Liver (tissue), 9 donors: ENCODE measurements around the gene LPP. TPM values are rescaled to one million over a fixed set of nuclear protein-coding genes. Genes with fewer than 3 reads are reported as not detected.

Source experiments
- DNase-seq: peaks from one replicate; pipeline ENCODE4 v3.0.0-alpha.2; 2017; ENCODE audit warnings: low spot score
- H3K27ac ChIP-seq, 2 donors: one replicate each; pipeline ENCODE4 v1.7.0; 2013; ENCODE audit warnings: inconsistent platforms in 2 of 2, low read length in 2 of 2, control low read depth in 1 of 2, low read depth in 1 of 2, mild to moderate bottlenecking in 1 of 2
- H3K27me3 ChIP-seq, 4 donors: one replicate each; pipeline versions ENCODE4 v1.6.1 to v1.7.0; 2013; ENCODE audit warnings: low read length in 3 of 4, inconsistent platforms in 1 of 4, mild to moderate bottlenecking in 1 of 4, moderate library complexity in 1 of 4; ENCODE audit not compliant: control insufficient read depth in 4 of 4, insufficient read depth in 4 of 4
- H3K36me3 ChIP-seq, 4 donors: one replicate each; pipeline versions ENCODE4 v1.6.1 to v1.7.0; 2013; ENCODE audit warnings: low read length in 3 of 4, mild to moderate bottlenecking in 3 of 4, low read depth in 1 of 4, moderate library complexity in 1 of 4; ENCODE audit not compliant: control insufficient read depth in 4 of 4, insufficient read depth in 3 of 4
- H3K4me1 ChIP-seq, 4 donors: one replicate each; pipeline versions ENCODE4 v1.6.1 to v1.7.0; 2013; ENCODE audit warnings: low read length in 3 of 4, mild to moderate bottlenecking in 3 of 4, moderate library complexity in 1 of 4; ENCODE audit not compliant: control insufficient read depth in 4 of 4, insufficient read depth in 4 of 4
- H3K4me3 ChIP-seq, 3 donors: one replicate each; pipeline versions ENCODE4 v1.6.1 to v1.7.0; 2013; ENCODE audit warnings: low read length in 3 of 3, control low read depth in 1 of 3, low read depth in 1 of 3, mild to moderate bottlenecking in 1 of 3
- H3K9ac ChIP-seq, 2 donors: one replicate each; pipeline ENCODE4 v1.7.0; 2013; ENCODE audit warnings: low read length in 2 of 2, mild to moderate bottlenecking in 2 of 2, moderate library complexity in 2 of 2, control low read depth in 1 of 2, low read depth in 1 of 2
- H3K9me3 ChIP-seq, 4 donors: one replicate each; pipeline versions ENCODE4 v1.6.1 to v1.7.0; 2013; ENCODE audit warnings: low read length in 3 of 4; ENCODE audit not compliant: control insufficient read depth in 4 of 4
- CTCF ChIP-seq: fragments of 150-350 bp; IDR thresholded peaks from 2 replicates; pipeline ENCODE4 v1.5.1; 2017; ENCODE audit warnings: improper control_type of control experiment, low read depth, low read length; ENCODE audit not compliant: missing input control
- EGR1 ChIP-seq, 2 donors: IDR thresholded peaks; 2 replicates each; pipeline ENCODE4 v1.6.1; 2016 to 2018; ENCODE audit warnings: antibody characterized with exemption in 2 of 2, low read depth in 2 of 2
- FOXA1 ChIP-seq: IDR thresholded peaks from 2 replicates; pipeline ENCODE4 v1.6.1; 2016; ENCODE audit warnings: antibody characterized with exemption
- FOXA2 ChIP-seq: IDR thresholded peaks from 2 replicates; pipeline ENCODE4 v1.6.1; 2016; ENCODE audit warnings: antibody characterized with exemption
- GABPA ChIP-seq, 2 donors: IDR thresholded peaks in 1 of 2; conservative IDR thresholded peaks in 1 of 2; 2 replicates each; pipeline ENCODE4 v1.6.1; 2016; ENCODE audit warnings: antibody characterized with exemption in 2 of 2, mild to moderate bottlenecking in 1 of 2, moderate library complexity in 1 of 2
- HNF4A ChIP-seq, 2 donors: conservative IDR thresholded peaks; 2 replicates each; pipeline ENCODE4 v1.6.1; 2016; ENCODE audit warnings: antibody characterized with exemption in 2 of 2, mild to moderate bottlenecking in 2 of 2
- HNF4G ChIP-seq: IDR thresholded peaks from 2 replicates; pipeline ENCODE4 v1.6.1; 2016; ENCODE audit warnings: antibody characterized with exemption
- JUND ChIP-seq, 2 donors: IDR thresholded peaks; 2 replicates each; pipeline ENCODE4 v1.6.1; 2016; ENCODE audit warnings: antibody characterized with exemption in 2 of 2
- MAX ChIP-seq: IDR thresholded peaks from 2 replicates; pipeline ENCODE4 v1.6.1; 2016; ENCODE audit warnings: antibody characterized with exemption
- RXRA ChIP-seq, 2 donors: IDR thresholded peaks; 2 replicates each; pipeline ENCODE4 v1.6.1; 2017 to 2018; ENCODE audit warnings: antibody characterized with exemption in 2 of 2, mild to moderate bottlenecking in 1 of 2
- SP1 ChIP-seq: IDR thresholded peaks from 2 replicates; pipeline ENCODE4 v1.6.1; 2018; ENCODE audit warnings: antibody characterized with exemption, mild to moderate bottlenecking
- TAF1 ChIP-seq: conservative IDR thresholded peaks from 2 replicates; pipeline ENCODE4 v1.6.1; 2016; ENCODE audit warnings: antibody characterized with exemption, mild to moderate bottlenecking
- YY1 ChIP-seq: IDR thresholded peaks from 2 replicates; pipeline ENCODE4 v1.6.1; 2016; ENCODE audit warnings: antibody characterized with exemption, mild to moderate bottlenecking
- ZBTB33 ChIP-seq: IDR thresholded peaks from 2 replicates; pipeline ENCODE4 v1.6.1; 2016; ENCODE audit warnings: antibody characterized with exemption
- WGBS: extraction: QIAGEN DNeasy Blood & Tissue Kit; methylation state at CpG from one replicate; pipeline ENCODE4 v1.1.7; 2013; 5-methylcytosine and 5-hydroxymethylcytosine counted together
- polyA plus RNA-seq, 2 donors: library from polyadenylated mRNA; stranded (reverse) in 1 of 2; unstranded in 1 of 2; fragments of 200-250 nt in 1 of 2; fragments of >200 nt in 1 of 2; fragmentation: Nextera tagmentation in 1 of 2; extraction: Ambion mirVana in 1 of 2; gene quantifications; one replicate each; pipeline versions ENCODE4 v1.2.1 to v1.2.3, GENCODE V29; 2013 to 2015
- total RNA-seq, 2 donors: library from RNA; depleted of rRNA; stranded (reverse); fragments of >200 nt; gene quantifications; one replicate each; pipeline ENCODE4 v1.2.3, GENCODE V29; 2014
- TF ChIP-seq, protein P1 (sequence below): IDR thresholded peaks from 2 replicates; pipeline ENCODE4 v1.6.1; 2016; ENCODE audit warnings: antibody characterized with exemption, mild to moderate bottlenecking
- TF ChIP-seq, protein P2 (sequence below): IDR thresholded peaks from 2 replicates; pipeline ENCODE4 v1.6.1; 2016; ENCODE audit warnings: antibody characterized with exemption
- donor health status: healthy.
- donor health status: healthy.
- donor health status: healthy.
- donor health status: healthy.
- donor health status: healthy.

LPP gene
- total and polyA plus RNA-seq, 4 donors: 3.3 to 53.7 (median 28.2) TPM

DNA sequence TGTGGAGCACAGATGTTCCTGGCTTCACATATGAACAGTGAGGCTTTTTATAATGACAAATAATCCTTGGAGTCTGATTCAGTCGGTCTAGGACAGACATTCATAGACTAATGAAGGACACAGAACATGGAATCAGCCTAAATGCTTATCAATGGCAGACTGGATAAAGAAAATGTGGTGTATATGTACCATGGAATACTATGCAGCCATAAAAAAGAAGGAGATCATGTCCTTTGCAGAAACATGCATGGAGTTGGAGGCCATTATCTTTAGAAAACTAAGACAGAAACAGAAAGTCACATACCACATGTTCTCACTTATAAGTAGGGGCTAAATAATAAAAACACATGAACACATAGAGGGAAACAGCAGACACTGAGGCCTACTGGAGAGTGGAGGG, 19.9 kb upstream of the LPP start:
- WGBS: 89% methylated on average over 1 of the region's 1 CpG
- no peak overlapping the region for H3K9ac ChIP-seq
- TF ChIP-seq, protein P1, sequence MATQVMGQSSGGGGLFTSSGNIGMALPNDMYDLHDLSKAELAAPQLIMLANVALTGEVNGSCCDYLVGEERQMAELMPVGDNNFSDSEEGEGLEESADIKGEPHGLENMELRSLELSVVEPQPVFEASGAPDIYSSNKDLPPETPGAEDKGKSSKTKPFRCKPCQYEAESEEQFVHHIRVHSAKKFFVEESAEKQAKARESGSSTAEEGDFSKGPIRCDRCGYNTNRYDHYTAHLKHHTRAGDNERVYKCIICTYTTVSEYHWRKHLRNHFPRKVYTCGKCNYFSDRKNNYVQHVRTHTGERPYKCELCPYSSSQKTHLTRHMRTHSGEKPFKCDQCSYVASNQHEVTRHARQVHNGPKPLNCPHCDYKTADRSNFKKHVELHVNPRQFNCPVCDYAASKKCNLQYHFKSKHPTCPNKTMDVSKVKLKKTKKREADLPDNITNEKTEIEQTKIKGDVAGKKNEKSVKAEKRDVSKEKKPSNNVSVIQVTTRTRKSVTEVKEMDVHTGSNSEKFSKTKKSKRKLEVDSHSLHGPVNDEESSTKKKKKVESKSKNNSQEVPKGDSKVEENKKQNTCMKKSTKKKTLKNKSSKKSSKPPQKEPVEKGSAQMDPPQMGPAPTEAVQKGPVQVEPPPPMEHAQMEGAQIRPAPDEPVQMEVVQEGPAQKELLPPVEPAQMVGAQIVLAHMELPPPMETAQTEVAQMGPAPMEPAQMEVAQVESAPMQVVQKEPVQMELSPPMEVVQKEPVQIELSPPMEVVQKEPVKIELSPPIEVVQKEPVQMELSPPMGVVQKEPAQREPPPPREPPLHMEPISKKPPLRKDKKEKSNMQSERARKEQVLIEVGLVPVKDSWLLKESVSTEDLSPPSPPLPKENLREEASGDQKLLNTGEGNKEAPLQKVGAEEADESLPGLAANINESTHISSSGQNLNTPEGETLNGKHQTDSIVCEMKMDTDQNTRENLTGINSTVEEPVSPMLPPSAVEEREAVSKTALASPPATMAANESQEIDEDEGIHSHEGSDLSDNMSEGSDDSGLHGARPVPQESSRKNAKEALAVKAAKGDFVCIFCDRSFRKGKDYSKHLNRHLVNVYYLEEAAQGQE: no peak
- no peak overlapping the region for H3K4me3 ChIP-seq
- H3K27me3 ChIP-seq: no peaks in the 10 kb centered on the region
- no peak for DNase-seq
- H3K36me3 ChIP-seq: no peaks in the 10 kb centered on the region
- H3K27ac ChIP-seq: no peak overlapping the region
- H3K9me3 ChIP-seq: no peaks in the 10 kb centered on the region
- no peaks in the 10 kb centered on the region for H3K4me1 ChIP-seq

- H3K9ac ChIP-seq: no peak overlapping the region
- no peaks in the 10 kb centered on the region for H3K4me1 ChIP-seq
- no peak overlapping the region for H3K4me3 ChIP-seq
- WGBS: 96% methylated on average over 1 of the region's 1 CpG
- no peak overlapping the region for H3K27ac ChIP-seq
- H3K9me3 ChIP-seq: no peaks in the 10 kb centered on the region
- DNase-seq: no peak
- H3K36me3 ChIP-seq: no peaks in the 10 kb centered on the region
- no peaks in the 10 kb centered on the region for H3K27me3 ChIP-seq
- no peak for TF ChIP-seq YY1
- no peak for TF ChIP-seq SP1
- no peak for TF ChIP-seq HNF4G
- no peak for TF ChIP-seq FOXA2
- no peak for TF ChIP-seq JUND (IDR thresholded peaks at IDR 0.05)
- no peak for TF ChIP-seq RXRA (IDR thresholded peaks at IDR 0.05)
- no peak for TF ChIP-seq TAF1
- TF ChIP-seq HNF4A (conservative IDR thresholded peaks at IDR 0.05): no peak
- TF ChIP-seq, protein P2, sequence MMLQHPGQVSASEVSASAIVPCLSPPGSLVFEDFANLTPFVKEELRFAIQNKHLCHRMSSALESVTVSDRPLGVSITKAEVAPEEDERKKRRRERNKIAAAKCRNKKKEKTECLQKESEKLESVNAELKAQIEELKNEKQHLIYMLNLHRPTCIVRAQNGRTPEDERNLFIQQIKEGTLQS: no peak
- TF ChIP-seq ZBTB33: no peak
- no peak for TF ChIP-seq GABPA (IDR thresholded peaks at IDR 0.05 in 1 of 2, conservative IDR thresholded peaks at IDR 0.05 in 1 of 2)
- no peak for TF ChIP-seq EGR1 (IDR thresholded peaks at IDR 0.05; ENCODE audit: low read depth in 2 of 2)
- no peak for TF ChIP-seq FOXA1
- TF ChIP-seq CTCF: no peak
- TF ChIP-seq, protein P1: no peak
- TF ChIP-seq MAX: no peak
Observed at GRCh38 chr3:188134856-188135255, 19.1 kb upstream of the LPP start.
